NCI-H82 treated with DMSO at 0.1 percent for 48 hours (cell line): ENCODE measurements around the gene HAGH.

Experiments used
- DNase-seq: peaks from one replicate; lab custom pipeline; 2025; ENCODE audit not compliant: unreplicated experiment; lab: John Stamatoyannopoulos, UW

HAGH gene

GRCh38 chr16:1775846-1776671, 50.6 kb downstream of the HAGH start:
- peak; percentile 4 for DNase-seq

- no peak for DNase-seq
Observed at GRCh38 chr16:1775006-1775845, 51.4 kb downstream of the HAGH start.

- no peak for DNase-seq
Observed at GRCh38 chr16:1774448-1774780, 52.2 kb downstream of the HAGH start.

- no peak for DNase-seq
Observed at GRCh38 chr16:1773703-1774447, 52.8 kb downstream of the HAGH start.

- peak; percentile 56 for DNase-seq
Observed at GRCh38 chr16:1772908-1773702, 53.5 kb downstream of the HAGH start, which contains the start of gene MRPS34. TSS of gene MRPS34 (minus strand) at chr16:1773134. CDS start at chr16:1773119, 15 bp downstream.

- DNase-seq: no peak
Observed at GRCh38 chr16:1772362-1772907, 54.2 kb downstream of the HAGH start, which contains the start of gene EME2. TSS of gene EME2 (plus strand) at chr16:1772810. CDS start at chr16:1773228, 418 bp downstream.

- DNase-seq: no peak
Observed at GRCh38 chr16:1771864-1772361, 54.7 kb downstream of the HAGH start.

GRCh38 chr16:1771188-1771863, 55.3 kb downstream of the HAGH start, which contains the start of gene NME3:
TSS of gene NME3 (minus strand) at chr16:1771543. CDS start at chr16:1771534, 9 bp downstream.
- DNase-seq: no peak

GRCh38 chr16:1770328-1771187, 56.1 kb downstream of the HAGH start:
- no peak for DNase-seq

- DNase-seq: no peak
Observed at GRCh38 chr16:1769402-1770300, 57.0 kb downstream of the HAGH start.

GRCh38 chr16:1768767-1769401, 57.7 kb downstream of the HAGH start:
- no peak for DNase-seq

- no peak for DNase-seq
Observed at GRCh38 chr16:1768061-1768766, 58.4 kb downstream of the HAGH start.

- DNase-seq: no peak
Observed at GRCh38 chr16:1767116-1767994, 59.3 kb downstream of the HAGH start.

- no peak for DNase-seq
Observed at GRCh38 chr16:1766701-1767100, 59.9 kb downstream of the HAGH start.

- no peak for DNase-seq
Observed at GRCh38 chr16:1766231-1766630, 60.4 kb downstream of the HAGH start.
